HCT116 (cell line): ENCODE measurements around the gene SEZ6. TPM values are rescaled to one million over a fixed set of nuclear protein-coding genes. Genes with fewer than 3 reads are reported as not detected.

Experiments used
- ATAC-seq: fragments of 200-7000 bp; cut with Tn5 transposase; 2 replicates; pipeline ENCODE4 v1.9.1; 2020; ENCODE audit warnings: mild to moderate bottlenecking, moderate library complexity
- BruUV-seq: library from RNA; stranded (reverse); fragments of 400-500 nt; replicated peaks from 2 replicates; lab custom pipeline; 2021; lab: Mats Ljungman, UMichigan
- CTCF ChIA-PET: fragments of 300-600 bp; sonication (Branson Sonifier 250); formaldehyde crosslinking; loops from one replicate; lab custom pipeline; 2021; ENCODE audit warnings: antibody characterized with exemption; lab: Charles Lee
- POLR2A ChIA-PET: fragments of 300-600, 350-600 bp; sonication (Branson Sonifier 250); formaldehyde crosslinking; loops from one replicate; lab custom pipeline; 2021; ENCODE audit warnings: antibody characterized with exemption; lab: Charles Lee
- RAD21 ChIA-PET, 2 experiments: fragments of 300-600 bp; sonication (Branson Sonifier 250); formaldehyde crosslinking; loops; one replicate each; lab custom pipeline; 2023; ENCODE audit warnings: low total read pairs in 2 of 2; ENCODE audit not compliant: uncharacterized antibody in 2 of 2, unreplicated experiment in 2 of 2, low non-redundant PET in 1 of 2; lab: Charles Lee
- DNase-seq: peaks from one replicate; pipeline ENCODE4 v3.0.0-alpha.2; 2010; ENCODE audit warnings: low read depth, low spot score
- H2AFZ ChIP-seq: fragments of 200-600 bp; shearing (Covaris generic), sonication (generic); 2 replicates; pipeline ENCODE4 v1.6.1; 2017; ENCODE audit warnings: low read depth, mixed run types, mixed read lengths, antibody characterized with exemption, low read length; ENCODE audit not compliant: poor library complexity, severe bottlenecking
- H3K27ac ChIP-seq: 2 replicates; pipeline ENCODE4 v1.5.1; 2012; ENCODE audit warnings: low read depth, low read length
- H3K27me3 ChIP-seq: fragments of 200-600 bp; sonication (generic); 2 replicates; pipeline ENCODE4 v1.6.1; 2016; ENCODE audit warnings: mixed run types, low read length, mixed read lengths; ENCODE audit not compliant: insufficient read depth
- H3K36me3 ChIP-seq, 2 experiments: fragments of 200-500 bp in 1 of 2; fragments of 200-600 bp in 1 of 2; sonication (Bioruptor generic) in 1 of 2; sonication (generic) in 1 of 2; 2 replicates each; pipeline versions ENCODE4 v1.5.1 to v1.6.1; 2014 to 2016; ENCODE audit warnings: low read length in 2 of 2, inconsistent platforms in 1 of 2, mixed read lengths in 1 of 2, mixed run types in 1 of 2; ENCODE audit not compliant: insufficient read depth in 2 of 2, control insufficient read depth in 1 of 2
- H3K4me1 ChIP-seq, 2 experiments: fragments of 200-600 bp in 1 of 2; sonication (generic) in 1 of 2; 2 replicates each; pipeline versions ENCODE4 v1.5.1 to v1.6.1; 2012 to 2017; ENCODE audit warnings: low read length in 2 of 2, inconsistent platforms in 1 of 2, mild to moderate bottlenecking in 1 of 2, mixed read lengths in 1 of 2, mixed run types in 1 of 2, moderate library complexity in 1 of 2; ENCODE audit not compliant: insufficient read depth in 2 of 2, control insufficient read depth in 1 of 2
- H3K4me2 ChIP-seq: fragments of 200-600 bp; sonication (generic); 2 replicates; pipeline ENCODE4 v1.6.1; 2017; ENCODE audit warnings: mixed run types, low read length, mixed read lengths
- H3K4me3 ChIP-seq, 2 experiments: fragments of 200-600 bp in 1 of 2; sonication (generic) in 1 of 2; replicated peaks in 1 of 2; 2 replicates each; pipeline ENCODE4 v1.5.1; 2011 to 2016; ENCODE audit warnings: low read length in 2 of 2, control low read depth in 1 of 2, low read depth in 1 of 2, mild to moderate bottlenecking in 1 of 2, mixed read lengths in 1 of 2, mixed run types in 1 of 2
- H3K79me2 ChIP-seq: fragments of 200-600 bp; sonication (generic); 2 replicates; pipeline ENCODE4 v1.6.1; 2017; ENCODE audit warnings: mild to moderate bottlenecking, mixed run types, low read length, moderate library complexity, mixed read lengths; ENCODE audit not compliant: insufficient read depth
- H3K9ac ChIP-seq: fragments of 200-600 bp; sonication (generic); 2 replicates; pipeline ENCODE4 v1.6.1; 2016; ENCODE audit warnings: low read length, mixed read lengths
- H3K9me2 ChIP-seq: fragments of 200-600 bp; sonication (generic), shearing (Covaris generic); 2 replicates; pipeline ENCODE4 v1.6.1; 2017; ENCODE audit warnings: mixed run types, mild to moderate bottlenecking, moderate library complexity; ENCODE audit not compliant: insufficient read depth
- H3K9me3 ChIP-seq, 2 experiments: fragments of 200-500 bp in 1 of 2; fragments of 200-600 bp in 1 of 2; sonication (Bioruptor generic) in 1 of 2; sonication (generic) in 1 of 2; 2 replicates each; pipeline ENCODE4 v1.6.1; 2014 to 2017; ENCODE audit warnings: low read length in 2 of 2, mixed read lengths in 2 of 2, inconsistent platforms in 1 of 2, low read depth in 1 of 2, mild to moderate bottlenecking in 1 of 2, mixed run types in 1 of 2, moderate library complexity in 1 of 2; ENCODE audit not compliant: control insufficient read depth in 1 of 2, insufficient read depth in 1 of 2
- H4K20me1 ChIP-seq: fragments of 200-600 bp; sonication (generic), shearing (Covaris generic); 2 replicates; pipeline ENCODE4 v1.6.1; 2017; ENCODE audit warnings: mixed run types, mild to moderate bottlenecking, moderate library complexity; ENCODE audit not compliant: insufficient read depth
- CEBPB ChIP-seq: IDR thresholded peaks from 2 replicates; pipeline ENCODE4 v1.6.1; 2012; ENCODE audit warnings: low read depth
- FOSL1 ChIP-seq: IDR thresholded peaks from 2 replicates; pipeline ENCODE4 v1.6.1; 2012; ENCODE audit warnings: low read depth
- POLR2AphosphoS5 ChIP-seq: IDR thresholded peaks from 2 replicates; pipeline ENCODE4 v1.6.1; 2011; ENCODE audit warnings: mild to moderate bottlenecking, low read depth, low read length, moderate library complexity
- SRF ChIP-seq: IDR thresholded peaks from 2 replicates; pipeline ENCODE4 v1.6.1; 2012; ENCODE audit warnings: low read depth
- YY1 ChIP-seq: IDR thresholded peaks from 2 replicates; pipeline ENCODE4 v1.6.1; 2011; ENCODE audit warnings: low read length, low read depth, moderate library complexity, mild to moderate bottlenecking; ENCODE audit not compliant: insufficient replicate concordance; ENCODE audit errors: extremely low read depth
- intact Hi-C: fragments of 100-400 bp; cut with micrococcal nuclease; formaldehyde crosslinking; loops from 2 replicates; pipeline ENCODE4 v1.10.0; 2022
- total RNA-seq: library from RNA; stranded (reverse); gene quantifications from one replicate; pipeline ENCODE4 v1.2.1, GENCODE V29; 2021; ENCODE audit not compliant: unreplicated experiment
- TF ChIP-seq, protein P1 (sequence below): IDR thresholded peaks from 2 replicates; pipeline ENCODE4 v1.6.1; 2011; ENCODE audit warnings: mild to moderate bottlenecking, low read length, moderate library complexity; ENCODE audit not compliant: insufficient replicate concordance; ENCODE audit errors: extremely low read depth
- TF ChIP-seq, protein P2 (sequence below): IDR thresholded peaks from 2 replicates; pipeline ENCODE4 v1.6.1; 2012

Gene SEZ6
- total RNA-seq, 1 experiment from 2014 or later, result 0.22 TPM

DNA sequence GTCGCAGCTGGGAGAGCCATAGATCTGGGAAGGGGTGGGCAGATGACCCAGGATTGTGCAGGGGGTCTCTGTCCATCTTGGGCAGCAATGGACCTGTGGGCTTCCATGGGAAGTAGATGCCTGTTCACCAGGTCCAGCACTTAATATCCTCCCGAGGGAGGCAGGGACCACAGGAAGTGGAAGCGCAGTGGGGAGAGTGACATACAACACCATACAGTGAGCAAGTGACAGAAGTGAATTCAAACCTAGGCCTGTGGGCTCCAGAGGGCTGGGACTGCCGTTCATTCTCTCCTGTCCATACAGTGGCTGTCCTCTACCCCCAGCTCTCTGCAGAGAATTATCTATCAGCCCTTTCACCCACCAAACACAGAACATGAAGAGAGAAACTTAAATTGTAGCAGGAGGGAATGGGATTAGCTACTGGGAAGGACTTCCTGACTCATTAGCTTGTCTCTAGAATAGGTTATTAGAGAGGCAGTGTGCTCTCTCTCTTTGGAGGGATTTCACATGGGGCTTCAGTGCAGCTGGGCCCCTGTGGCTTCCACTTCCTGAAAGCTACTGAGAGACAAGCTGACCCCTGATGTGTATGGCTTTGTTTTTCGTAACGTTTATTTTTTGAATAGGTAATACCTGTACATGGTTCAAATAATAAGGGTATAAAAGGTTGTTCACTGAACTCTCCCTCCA is 13.1 kb upstream of the SEZ6 start:
- H3K4me1 ChIP-seq, result no peaks in the 10 kb centered on the region
- intact Hi-C loops, result no loop called here
- no peaks in the 10 kb centered on the region for H4K20me1 ChIP-seq
- POLR2A ChIA-PET, result no interaction called here
- ATAC-seq (no peak), DNase-seq (no peak)
- TF ChIP-seq POLR2AphosphoS5 (no peak), FOSL1 (no peak), CEBPB (no peak), SRF (no peak), YY1 (no peak)
- TF ChIP-seq, protein P1, sequence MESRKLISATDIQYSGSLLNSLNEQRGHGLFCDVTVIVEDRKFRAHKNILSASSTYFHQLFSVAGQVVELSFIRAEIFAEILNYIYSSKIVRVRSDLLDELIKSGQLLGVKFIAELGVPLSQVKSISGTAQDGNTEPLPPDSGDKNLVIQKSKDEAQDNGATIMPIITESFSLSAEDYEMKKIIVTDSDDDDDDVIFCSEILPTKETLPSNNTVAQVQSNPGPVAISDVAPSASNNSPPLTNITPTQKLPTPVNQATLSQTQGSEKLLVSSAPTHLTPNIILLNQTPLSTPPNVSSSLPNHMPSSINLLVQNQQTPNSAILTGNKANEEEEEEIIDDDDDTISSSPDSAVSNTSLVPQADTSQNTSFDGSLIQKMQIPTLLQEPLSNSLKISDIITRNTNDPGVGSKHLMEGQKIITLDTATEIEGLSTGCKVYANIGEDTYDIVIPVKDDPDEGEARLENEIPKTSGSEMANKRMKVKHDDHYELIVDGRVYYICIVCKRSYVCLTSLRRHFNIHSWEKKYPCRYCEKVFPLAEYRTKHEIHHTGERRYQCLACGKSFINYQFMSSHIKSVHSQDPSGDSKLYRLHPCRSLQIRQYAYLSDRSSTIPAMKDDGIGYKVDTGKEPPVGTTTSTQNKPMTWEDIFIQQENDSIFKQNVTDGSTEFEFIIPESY, result no peak
- TF ChIP-seq, protein P2, sequence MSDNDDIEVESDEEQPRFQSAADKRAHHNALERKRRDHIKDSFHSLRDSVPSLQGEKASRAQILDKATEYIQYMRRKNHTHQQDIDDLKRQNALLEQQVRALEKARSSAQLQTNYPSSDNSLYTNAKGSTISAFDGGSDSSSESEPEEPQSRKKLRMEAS, result no peak
- BruUV-seq, result no TSS peak
- CTCF ChIA-PET, result no interaction called here
- no peaks in the 10 kb centered on the region for H3K9me3 ChIP-seq
- no peaks in the 10 kb centered on the region for H3K36me3 ChIP-seq
- H3K4me2 ChIP-seq, result no peak overlapping the region
- H3K9ac ChIP-seq, result no peak overlapping the region
- no peak overlapping the region for H3K27ac ChIP-seq
- H3K4me3 ChIP-seq, result no peak overlapping the region
- no peaks in the 10 kb centered on the region for H3K79me2 ChIP-seq
- H2AFZ ChIP-seq, result no peak overlapping the region
- RAD21 ChIA-PET, result no interaction called here
- no peaks in the 10 kb centered on the region for H3K9me2 ChIP-seq
- peaks cover 61% of the 10 kb centered on the region for H3K27me3 ChIP-seq
